Natural killer cell (primary cell): ENCODE results near the gene RPRM. TPM values are rescaled to one million over a fixed set of nuclear protein-coding genes. Genes with fewer than 3 reads are reported as not detected.
"Not testable (repeated sequence)": the region's sequence is repeated elsewhere in the genome, so short reads cannot be mapped to it uniquely, and the experiment has no call there.

ENCODE experiments used
- ATAC-seq, 3 donors: fragments of 150-1000 bp in 2 of 3; fragments of 200-7000 bp in 1 of 3; cut with Tn5 transposase; 1 replicate in 1 of 3; 2 replicates in 2 of 3; pipeline ENCODE4 v1.10.0; 2021; ENCODE audit warnings: mild to moderate bottlenecking in 2 of 3, moderate library complexity in 2 of 3
- DNase-seq, 2 donors: peaks; one replicate each; pipeline versions ENCODE4 v3.0.0 to v3.0.0-alpha.2; 2013 to 2021; ENCODE audit warnings: mixed read lengths in 1 of 2
- H3K27ac ChIP-seq: one replicate; pipeline ENCODE4 v1.5.1; 2013; ENCODE audit warnings: mild to moderate bottlenecking, low read length
- H3K27me3 ChIP-seq: one replicate; pipeline ENCODE4 v1.6.1; 2013; ENCODE audit warnings: low read length; ENCODE audit not compliant: control insufficient read depth, insufficient read depth
- H3K36me3 ChIP-seq: one replicate; pipeline ENCODE4 v1.6.1; 2013; ENCODE audit warnings: low read length; ENCODE audit not compliant: control insufficient read depth, insufficient read depth
- H3K4me1 ChIP-seq: one replicate; pipeline ENCODE4 v1.6.1; 2013; ENCODE audit warnings: low read length; ENCODE audit not compliant: control insufficient read depth, insufficient read depth
- H3K4me3 ChIP-seq: one replicate; pipeline ENCODE4 v1.5.1; 2013; ENCODE audit warnings: low read length
- H3K9me3 ChIP-seq: one replicate; pipeline ENCODE4 v1.6.1; 2013; ENCODE audit warnings: low read length; ENCODE audit not compliant: control insufficient read depth, insufficient read depth
- H3K27ac Mint-ChIP-seq, 2 donors: one replicate each; pipeline ENCODE4 v1.8.0; 2022; ENCODE audit warnings: mild to moderate bottlenecking in 2 of 2, mixed read lengths in 2 of 2, moderate library complexity in 1 of 2
- H3K27me3 Mint-ChIP-seq, 2 donors: one replicate each; pipeline ENCODE4 v1.8.0; 2022; ENCODE audit warnings: low read depth in 2 of 2, mixed read lengths in 2 of 2
- H3K36me3 Mint-ChIP-seq: one replicate; pipeline ENCODE4 v1.8.0; 2022; ENCODE audit warnings: mixed read lengths
- H3K4me1 Mint-ChIP-seq, 2 donors: one replicate each; pipeline ENCODE4 v1.8.0; 2022; ENCODE audit warnings: mixed read lengths in 2 of 2
- H3K4me3 Mint-ChIP-seq: one replicate; pipeline ENCODE4 v1.8.0; 2022; ENCODE audit warnings: mild to moderate bottlenecking, moderate library complexity, mixed read lengths
- H3K9me3 Mint-ChIP-seq, 2 donors: one replicate each; pipeline ENCODE4 v1.8.0; 2022; ENCODE audit warnings: mixed read lengths in 2 of 2
- WGBS: methylation state at CpG from one replicate; pipeline ENCODE4 v1.1.7; 2013; ENCODE audit warnings: missing lambda C conversion rate; ENCODE audit not compliant: insufficient coverage; 5-methylcytosine and 5-hydroxymethylcytosine counted together
- intact Hi-C: fragments of 100-400 bp; cut with micrococcal nuclease; formaldehyde crosslinking; loops from one replicate; pipeline ENCODE4 v1.14.2; 2022
- total RNA-seq, 4 donors: library from RNA; stranded (reverse); fragments of 120-200 nt in 1 of 4; gene quantifications; one replicate each; pipeline versions ENCODE4 v1.2.3 to v1.2.4, GENCODE V29; 2013 to 2022
- TF ChIP-seq, protein P1 (sequence below): fragments of 200-600 bp; IDR thresholded peaks from one replicate; pipeline ENCODE4 v1.8.0; 2022; ENCODE audit warnings: antibody characterized with exemption

Gene RPRM
- total RNA-seq, 3 donors from 2014 or later (not counting 1 experiment from before 2014, with no cell fraction given) = not detected

DNA sequence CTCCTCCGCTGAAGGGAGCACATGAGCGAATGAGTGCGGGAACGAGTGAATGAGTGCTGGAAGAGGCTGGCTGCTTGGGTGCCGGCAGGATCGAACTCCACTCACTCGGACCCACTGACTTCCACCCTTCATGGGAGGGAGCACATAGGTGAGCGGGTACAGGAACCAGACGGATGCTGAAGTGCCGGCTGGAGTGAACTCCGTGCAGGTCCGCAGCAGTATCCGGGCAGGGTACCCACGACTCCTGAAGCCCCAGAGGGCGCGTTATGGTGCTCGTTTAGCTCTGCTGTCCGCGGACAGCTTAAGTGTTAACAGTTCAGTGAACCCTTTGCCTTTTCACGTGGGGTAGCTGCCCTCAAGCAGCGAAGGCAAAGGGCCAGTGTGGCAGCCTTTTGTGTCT, 23.2 kb downstream of the RPRM start:
- no peaks in the 10 kb centered on the region for H3K36me3 Mint-ChIP-seq
- no peak overlapping the region for H3K27ac Mint-ChIP-seq
- no peaks in the 10 kb centered on the region for H3K36me3 ChIP-seq
- no peak overlapping the region for H3K4me3 Mint-ChIP-seq
- no peaks in the 10 kb centered on the region for H3K4me1 ChIP-seq
- H3K27ac ChIP-seq = no peak overlapping the region
- no peaks in the 10 kb centered on the region for H3K4me1 Mint-ChIP-seq
- no peaks in the 10 kb centered on the region for H3K27me3 Mint-ChIP-seq
- no peak overlapping the region for H3K4me3 ChIP-seq
- TF ChIP-seq, protein P1, sequence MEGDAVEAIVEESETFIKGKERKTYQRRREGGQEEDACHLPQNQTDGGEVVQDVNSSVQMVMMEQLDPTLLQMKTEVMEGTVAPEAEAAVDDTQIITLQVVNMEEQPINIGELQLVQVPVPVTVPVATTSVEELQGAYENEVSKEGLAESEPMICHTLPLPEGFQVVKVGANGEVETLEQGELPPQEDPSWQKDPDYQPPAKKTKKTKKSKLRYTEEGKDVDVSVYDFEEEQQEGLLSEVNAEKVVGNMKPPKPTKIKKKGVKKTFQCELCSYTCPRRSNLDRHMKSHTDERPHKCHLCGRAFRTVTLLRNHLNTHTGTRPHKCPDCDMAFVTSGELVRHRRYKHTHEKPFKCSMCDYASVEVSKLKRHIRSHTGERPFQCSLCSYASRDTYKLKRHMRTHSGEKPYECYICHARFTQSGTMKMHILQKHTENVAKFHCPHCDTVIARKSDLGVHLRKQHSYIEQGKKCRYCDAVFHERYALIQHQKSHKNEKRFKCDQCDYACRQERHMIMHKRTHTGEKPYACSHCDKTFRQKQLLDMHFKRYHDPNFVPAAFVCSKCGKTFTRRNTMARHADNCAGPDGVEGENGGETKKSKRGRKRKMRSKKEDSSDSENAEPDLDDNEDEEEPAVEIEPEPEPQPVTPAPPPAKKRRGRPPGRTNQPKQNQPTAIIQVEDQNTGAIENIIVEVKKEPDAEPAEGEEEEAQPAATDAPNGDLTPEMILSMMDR = no peak
- no peak for ATAC-seq
- H3K9me3 Mint-ChIP-seq = peaks cover 4 to 8% of the 10 kb centered on the region in 2 donors
- WGBS = 85% methylated on average over 21 of the region's 21 CpGs
- H3K9me3 ChIP-seq = no peaks in the 10 kb centered on the region
- H3K27me3 ChIP-seq = no peaks in the 10 kb centered on the region
- no peak for DNase-seq
- intact Hi-C loops = no loop called here

DNA sequence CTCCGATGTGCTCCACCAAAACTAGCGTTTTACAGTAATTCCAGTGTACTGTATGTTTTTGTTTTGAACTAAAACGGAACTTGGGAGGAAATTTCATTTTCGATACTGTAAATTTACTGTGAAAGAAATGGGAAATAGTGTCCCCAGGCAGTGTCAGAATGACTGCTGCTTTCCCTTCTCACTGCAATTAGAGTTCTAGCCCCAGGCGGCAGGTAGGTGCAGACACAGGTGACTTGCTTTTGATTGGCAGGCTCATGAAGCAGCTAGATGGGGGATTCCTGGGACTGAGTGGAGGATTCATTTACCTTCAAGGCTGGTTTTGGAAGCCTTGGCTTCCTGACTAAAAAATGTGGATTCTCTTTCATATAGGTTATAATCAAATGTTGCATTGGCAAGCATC, 27.0 kb downstream of the RPRM start:
- TF ChIP-seq, protein P1 = no peak
- no peaks in the 10 kb centered on the region for H3K36me3 Mint-ChIP-seq
- peaks cover 4 to 6% of the 10 kb centered on the region in 2 donors for H3K9me3 Mint-ChIP-seq
- intact Hi-C loops = no loop called here
- DNase-seq = no peak
- no peaks in the 10 kb centered on the region for H3K4me1 ChIP-seq
- H3K27ac ChIP-seq = no peak overlapping the region
- H3K27me3 Mint-ChIP-seq = no peaks in the 10 kb centered on the region
- H3K9me3 ChIP-seq = no peaks in the 10 kb centered on the region
- 92% methylated on average over 5 of the region's 5 CpGs for WGBS
- H3K4me3 ChIP-seq = no peak overlapping the region
- no peaks in the 10 kb centered on the region for H3K27me3 ChIP-seq
- H3K27ac Mint-ChIP-seq = no peak overlapping the region
- no peaks in the 10 kb centered on the region for H3K36me3 ChIP-seq
- no peak overlapping the region for H3K4me3 Mint-ChIP-seq
- ATAC-seq = no peak
- no peaks in the 10 kb centered on the region for H3K4me1 Mint-ChIP-seq

DNA sequence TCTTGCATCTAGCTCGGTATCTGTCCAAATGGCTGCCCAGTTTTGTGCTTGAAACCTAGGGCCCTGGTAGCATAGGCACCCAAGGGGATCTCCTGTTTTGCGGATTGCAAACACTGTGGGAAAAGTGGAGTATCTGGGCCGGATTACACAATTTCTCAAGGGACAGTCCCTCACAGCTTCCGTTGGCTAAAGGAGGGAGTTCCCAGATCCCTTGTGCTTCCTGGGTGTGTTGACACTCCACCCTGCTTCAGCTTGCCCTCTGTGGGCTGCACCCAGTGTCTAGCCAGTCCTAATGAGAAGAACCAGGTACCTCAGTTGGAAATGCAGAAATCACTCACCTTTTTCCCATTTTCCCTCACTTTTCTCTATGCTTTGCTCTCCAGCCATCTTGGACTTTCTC, 35.5 kb downstream of the RPRM start:
- intact Hi-C loops = no loop called here
- H3K36me3 ChIP-seq = no peaks in the 10 kb centered on the region
- no peaks in the 10 kb centered on the region for H3K27me3 ChIP-seq
- Mint-ChIP-seq H3K27ac (no peak overlapping the region), H3K4me3 (no peak overlapping the region), H3K36me3 (no peaks in the 10 kb centered on the region), H3K27me3 (no peaks in the 10 kb centered on the region), H3K9me3 (peaks cover 13 to 19% of the 10 kb centered on the region in 2 donors), H3K4me1 (no peaks in the 10 kb centered on the region)
- TF ChIP-seq, protein P1 = no peak
- H3K4me1 ChIP-seq = no peaks in the 10 kb centered on the region
- WGBS = 73% methylated on average over 4 of the region's 4 CpGs
- ATAC-seq = no peak
- H3K4me3 ChIP-seq = no peak overlapping the region
- no peak for DNase-seq
- peaks cover 3% of the 10 kb centered on the region for H3K9me3 ChIP-seq
- H3K27ac ChIP-seq = no peak overlapping the region

DNA sequence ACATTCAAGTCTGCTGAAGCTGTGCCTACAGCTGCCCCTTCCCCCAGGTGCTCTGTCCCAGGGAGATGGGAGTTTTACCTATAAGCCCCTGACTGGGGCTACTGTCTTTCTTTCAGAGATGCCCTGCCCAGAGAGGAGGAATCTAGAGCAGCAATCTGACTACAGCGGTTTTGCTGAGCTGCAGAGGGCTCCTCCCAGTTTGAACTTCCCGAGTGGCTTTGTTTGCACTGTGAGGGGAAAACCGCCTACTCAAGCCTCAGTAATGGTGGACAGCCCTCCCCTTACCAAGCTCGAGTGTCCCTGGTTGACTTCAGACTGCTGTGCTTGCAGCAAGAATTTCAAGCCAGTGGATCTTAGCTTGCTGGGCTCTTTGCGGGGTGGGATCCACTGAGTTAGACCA, 35.9 kb downstream of the RPRM start:
- DNase-seq, intact Hi-C loops, H3K4me3 ChIP-seq, H3K27ac ChIP-seq, H3K27me3 ChIP-seq, H3K9me3 ChIP-seq, H3K36me3 ChIP-seq, H3K4me3 Mint-ChIP-seq, H3K4me1 ChIP-seq, ATAC-seq, H3K36me3 Mint-ChIP-seq, H3K4me1 Mint-ChIP-seq, H3K27me3 Mint-ChIP-seq, H3K27ac Mint-ChIP-seq: not testable (repeated sequence)
- 72% methylated on average over 5 of the region's 5 CpGs for WGBS
- peaks cover 13 to 19% of the 10 kb centered on the region in 2 donors for H3K9me3 Mint-ChIP-seq

DNA sequence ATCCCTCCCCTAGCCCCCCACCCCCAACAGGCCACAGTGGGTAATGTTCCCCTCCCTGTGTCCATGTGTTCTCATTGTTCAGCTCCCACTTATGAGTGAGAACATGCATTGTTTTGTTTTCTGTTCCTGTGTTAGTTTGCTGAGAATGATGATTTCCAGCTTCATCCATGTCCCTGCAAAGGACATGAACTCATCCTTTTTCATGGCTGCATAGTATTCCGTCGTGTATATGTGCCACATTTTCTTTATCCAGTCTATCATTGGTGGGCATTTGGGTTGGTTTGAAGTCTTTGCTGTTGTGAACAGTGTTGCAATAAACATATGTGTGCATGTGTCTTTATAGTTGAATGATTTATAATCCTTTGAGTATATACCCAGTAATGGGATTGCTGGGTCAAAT, 38.5 kb downstream of the RPRM start:
- WGBS = 83% methylated on average over 2 of the region's 2 CpGs

More for the DNA sequence above, 38.5 kb downstream of the RPRM start:
- H3K27me3 ChIP-seq, H3K4me3 ChIP-seq, H3K27ac Mint-ChIP-seq, H3K36me3 ChIP-seq, H3K36me3 Mint-ChIP-seq, H3K27me3 Mint-ChIP-seq, H3K4me1 ChIP-seq, intact Hi-C loops, H3K27ac ChIP-seq, H3K4me3 Mint-ChIP-seq, H3K4me1 Mint-ChIP-seq, ATAC-seq, DNase-seq, H3K9me3 ChIP-seq: not testable (repeated sequence)
- peaks cover 15 to 23% of the 10 kb centered on the region in 2 donors for H3K9me3 Mint-ChIP-seq
